ENCODE data around the gene MMP28. TPM values are rescaled to one million over a fixed set of nuclear protein-coding genes. Genes with fewer than 3 reads are reported as not detected.

MMP28 gene
- total and polyA plus RNA-seq, 2 of the 4 experiments (the other 2 are of a cell fraction), result 0.18 TPM; not detected in 1

DNA sequence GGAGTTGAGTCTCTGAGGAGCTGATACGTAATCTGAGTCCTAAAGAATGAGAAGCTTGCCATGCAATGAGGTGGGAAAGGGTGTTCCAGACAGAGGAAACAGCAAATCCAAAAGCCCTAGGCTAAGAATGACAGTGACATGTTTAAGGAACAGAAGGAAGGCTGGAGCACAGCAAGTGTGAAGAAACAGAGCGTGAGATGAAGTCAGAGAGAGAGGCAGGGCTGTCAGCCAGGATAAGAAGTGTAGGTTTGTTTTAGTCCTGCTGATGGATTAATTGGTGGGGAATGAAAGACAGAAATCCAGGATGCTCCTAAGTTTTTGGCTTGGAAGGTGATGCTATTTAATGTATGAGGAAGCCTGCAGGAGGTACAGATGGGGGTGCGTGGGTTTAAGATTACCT, 14.5 kb downstream of the MMP28 start:
- ATAC-seq (ENCODE audit: low read depth) (no peak), DNase-seq (no peak)
- Histone ChIP-seq H3K14ac (replicated peaks; ENCODE audit: low read depth, low read length) (peak overlapping the region; percentile 68; the same call in 1 of the 2 replicates), H2BK20ac (ENCODE audit: low read depth, low read length) (peak overlapping the region; percentile 11; the same call in 1 of the 2 replicates), H2AK9ac (replicated peaks; ENCODE audit: low read depth, low read length, poor library complexity) (no peak overlapping the region), H2BK5ac (ENCODE audit: low read depth, low read length, poor library complexity, severe bottlenecking) (no peak overlapping the region), H3K27me3 (ENCODE audit: control insufficient read depth, insufficient read depth, low read length) (peaks cover 24% of the 10 kb centered on the region), H3K9me1 (ENCODE audit: insufficient read depth, low read length) (peaks cover 16% of the 10 kb centered on the region), H3K4me2 (ENCODE audit: low read depth, low read length) (no peak overlapping the region), H3K23ac (ENCODE audit: low read depth, low read length) (peak overlapping the region; percentile 48; the same call in 1 of the 2 replicates), H3K18ac (ENCODE audit: low read depth, low read length) (no peak overlapping the region), H4K20me1 (ENCODE audit: insufficient read depth, low read length) (no peaks in the 10 kb centered on the region), H2BK15ac (ENCODE audit: low read depth, low read length) (no peak overlapping the region), H3K9me3 (ENCODE audit: control insufficient read depth, insufficient read depth, low read length) (no peaks in the 10 kb centered on the region), H3K9ac (ENCODE audit: low read depth, low read length) (no peak overlapping the region), H3K4me3 (ENCODE audit: insufficient read depth, low read depth, low read length) (no peak overlapping the region), H3K4me1 (ENCODE audit: control insufficient read depth, insufficient read depth, low read length) (peaks cover 22% of the 10 kb centered on the region), H2AFZ (replicated peaks; ENCODE audit: low read length, poor library complexity) (no peak overlapping the region), H3K56ac (ENCODE audit: extremely low read depth, insufficient read depth, low read length) (no peak overlapping the region), H3K79me1 (ENCODE audit: low read depth in 1 of 2, low read length in 2 of 2) (no peaks in the 10 kb centered on the region), H2AK5ac (ENCODE audit: low read depth, low read length) (peak overlapping the region; percentile 44; the same call in 1 of the 2 replicates), H4K5ac (ENCODE audit: low read depth, low read length) (no peak overlapping the region), H4K91ac (ENCODE audit: insufficient read depth, low read depth, low read length) (no peak overlapping the region), H3K4ac (ENCODE audit: low read depth, low read length) (0 out of 2 replicates have a peak overlapping the region, but pooled peaks have one; percentile 31), H2BK120ac (ENCODE audit: low read depth, low read length) (peak overlapping the region; percentile 26; the same call in 1 of the 2 replicates), H3K36me3 (ENCODE audit: control insufficient read depth, insufficient read depth, low read length) (no peaks in the 10 kb centered on the region), H4K8ac (ENCODE audit: low read depth in 2 of 2, low read length in 2 of 2) (no peak overlapping the region), H3K27ac (ENCODE audit: insufficient read depth, low read length) (no peak overlapping the region)
- in situ Hi-C loops (cut with MboI; ENCODE audit: low sequenced_read_pairs) (no loop called here), dilution Hi-C loops (cut with HindIII; ENCODE audit: low sequenced_read_pairs, unreplicated experiment) (no loop called here), intact Hi-C loops (cut with micrococcal nuclease) (no loop called here)
- TF ChIP-seq CEBPB (IDR thresholded peaks at IDR 0.05; ENCODE audit: low read depth, low read length), result no peak
- TF ChIP-seq MAZ (IDR thresholded peaks at IDR 0.05; ENCODE audit: borderline replicate concordance, low read depth, low read length), result no peak
- TF ChIP-seq RFX5 (IDR thresholded peaks at IDR 0.05; ENCODE audit: low read depth, low read length), result no peak
- no peak for TF ChIP-seq MXI1 (IDR thresholded peaks at IDR 0.05; ENCODE audit: borderline replicate concordance, low read depth, low read length)
- no peak for TF ChIP-seq MAFK (IDR thresholded peaks at IDR 0.05; ENCODE audit: low read depth, low read length)
- TF ChIP-seq, protein P1, sequence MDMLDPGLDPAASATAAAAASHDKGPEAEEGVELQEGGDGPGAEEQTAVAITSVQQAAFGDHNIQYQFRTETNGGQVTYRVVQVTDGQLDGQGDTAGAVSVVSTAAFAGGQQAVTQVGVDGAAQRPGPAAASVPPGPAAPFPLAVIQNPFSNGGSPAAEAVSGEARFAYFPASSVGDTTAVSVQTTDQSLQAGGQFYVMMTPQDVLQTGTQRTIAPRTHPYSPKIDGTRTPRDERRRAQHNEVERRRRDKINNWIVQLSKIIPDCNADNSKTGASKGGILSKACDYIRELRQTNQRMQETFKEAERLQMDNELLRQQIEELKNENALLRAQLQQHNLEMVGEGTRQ (IDR thresholded peaks at IDR 0.05; ENCODE audit: low read depth, low read length), result no peak
- TF ChIP-seq NFE2L2 (IDR thresholded peaks at IDR 0.05; ENCODE audit: low read depth, low read length), result no peak
- ChIA-PET POLR2A (ENCODE audit: unreplicated experiment) (interaction anchor here (0.5 to 0.6 kb wide), 2 partner anchors 33 to 262 kb away, joined by 4 to 5 read pairs; no protein-coding TSS in a partner anchor), CTCF (interaction anchor here (2.0 kb wide), 1 partner anchor 17 kb away, joined by 14 read pairs; no protein-coding TSS in a partner anchor)
- BruUV-seq (replicated peaks), result no TSS peak
- WGBS, 2 experiments (ENCODE audit: extremely low coverage in 2 of 2, insufficient read length in 1 of 2), result 56% methylated on average over 2 of the region's 3 CpGs; no CpG with 5 or more reads in 1 of the 2 experiments

All from IMR-90 (cell line).